Ishikawa (cell line): ENCODE data around the gene SLC9A7.

Experiments
- CEBPB ChIP-seq: IDR thresholded peaks from 2 replicates; pipeline ENCODE4 v1.6.1; 2012
- CREB1 ChIP-seq: IDR thresholded peaks from 2 replicates; pipeline ENCODE4 v1.6.1; 2012; ENCODE audit warnings: low read depth
- EGR1 ChIP-seq: IDR thresholded peaks from 2 replicates; pipeline ENCODE4 v1.6.1; 2012
- REST ChIP-seq: IDR thresholded peaks from 2 replicates; pipeline ENCODE4 v1.6.1; 2012; ENCODE audit warnings: low read depth, mild to moderate bottlenecking
- USF1 ChIP-seq: IDR thresholded peaks from 2 replicates; pipeline ENCODE4 v1.6.1; 2012
- YY1 ChIP-seq: IDR thresholded peaks from 2 replicates; pipeline ENCODE4 v1.6.1; 2012; ENCODE audit warnings: low read depth
- ZBTB7A ChIP-seq: IDR thresholded peaks from 2 replicates; pipeline ENCODE4 v1.6.1; 2012; ENCODE audit warnings: low read depth
- TF ChIP-seq, protein P1 (sequence below): IDR thresholded peaks from 2 replicates; pipeline ENCODE4 v1.6.1; 2012

GRCh38 chrX:46584736-46585135, 174.2 kb downstream of the SLC9A7 start:
- no peak for TF ChIP-seq YY1
- TF ChIP-seq ZBTB7A = no peak
- TF ChIP-seq EGR1 = no peak
- TF ChIP-seq, protein P1, sequence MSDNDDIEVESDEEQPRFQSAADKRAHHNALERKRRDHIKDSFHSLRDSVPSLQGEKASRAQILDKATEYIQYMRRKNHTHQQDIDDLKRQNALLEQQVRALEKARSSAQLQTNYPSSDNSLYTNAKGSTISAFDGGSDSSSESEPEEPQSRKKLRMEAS = no peak
- no peak for TF ChIP-seq CEBPB
- TF ChIP-seq REST = no peak
- no peak for TF ChIP-seq CREB1
- TF ChIP-seq USF1 = no peak
